Stimulated activated naive CD4-positive, alpha-beta T cell treated with Interleukin-2 at 50 U/mL for 16 hours (primary cell): ENCODE measurements around the gene ZNF423.
"Not testable (repeated sequence)": the region's sequence is repeated elsewhere in the genome, so short reads cannot be mapped to it uniquely, and the experiment has no call there.

Source experiments
- DNase-seq: peaks from one replicate; lab custom pipeline; 2025; lab: John Stamatoyannopoulos, UW

The ZNF423 gene

DNA sequence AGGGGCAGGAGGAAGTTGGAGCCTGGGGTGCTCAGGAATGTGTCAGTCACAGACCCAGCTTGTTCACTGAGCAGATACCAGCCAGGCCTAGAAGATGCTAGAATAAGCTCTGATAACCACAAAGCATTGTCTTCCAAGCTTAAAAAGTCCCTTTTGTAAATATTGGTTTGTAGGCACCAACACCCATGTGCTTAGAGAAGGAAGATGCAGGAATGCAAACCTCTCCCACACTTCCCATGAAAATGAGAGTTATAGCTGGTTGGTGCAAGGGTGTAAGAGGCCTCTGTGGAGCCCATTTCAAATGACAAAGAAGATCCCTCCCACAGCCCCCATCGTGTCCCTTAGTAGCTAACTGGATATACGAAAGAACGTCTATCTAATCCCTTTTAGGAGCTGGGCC, 272.0 kb downstream of the ZNF423 start:
- DNase-seq, result no peak

GRCh38 chr16:49581630-49582298, 274.1 kb downstream of the ZNF423 start:
- no peak for DNase-seq

DNA sequence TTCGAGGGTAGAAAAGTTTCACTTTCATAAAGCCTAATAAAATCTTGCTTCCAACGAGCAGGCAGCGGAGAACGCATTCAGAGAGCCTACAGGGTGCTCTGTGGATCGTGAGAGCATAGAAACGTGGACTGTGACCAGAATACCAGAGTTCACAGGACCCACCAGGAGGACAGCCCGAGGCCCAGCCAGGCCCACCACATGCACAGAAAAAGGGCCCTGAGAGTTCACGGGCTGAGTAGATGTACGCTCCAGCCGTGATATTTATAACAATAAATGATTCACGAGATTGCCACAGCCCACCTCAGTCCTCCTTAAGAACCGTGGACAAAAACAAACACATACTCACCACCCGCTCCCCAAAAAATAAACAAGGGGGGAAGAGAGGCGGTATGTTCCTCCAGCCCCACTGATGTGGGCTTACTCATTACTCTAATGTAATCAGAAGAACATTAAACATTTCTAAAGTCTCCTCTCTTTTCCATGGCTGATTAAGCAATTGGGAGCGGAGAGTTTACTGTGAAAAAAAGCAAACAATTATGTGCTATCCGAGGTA, 275.1 kb downstream of the ZNF423 start:
- DNase-seq, result no peak

DNA sequence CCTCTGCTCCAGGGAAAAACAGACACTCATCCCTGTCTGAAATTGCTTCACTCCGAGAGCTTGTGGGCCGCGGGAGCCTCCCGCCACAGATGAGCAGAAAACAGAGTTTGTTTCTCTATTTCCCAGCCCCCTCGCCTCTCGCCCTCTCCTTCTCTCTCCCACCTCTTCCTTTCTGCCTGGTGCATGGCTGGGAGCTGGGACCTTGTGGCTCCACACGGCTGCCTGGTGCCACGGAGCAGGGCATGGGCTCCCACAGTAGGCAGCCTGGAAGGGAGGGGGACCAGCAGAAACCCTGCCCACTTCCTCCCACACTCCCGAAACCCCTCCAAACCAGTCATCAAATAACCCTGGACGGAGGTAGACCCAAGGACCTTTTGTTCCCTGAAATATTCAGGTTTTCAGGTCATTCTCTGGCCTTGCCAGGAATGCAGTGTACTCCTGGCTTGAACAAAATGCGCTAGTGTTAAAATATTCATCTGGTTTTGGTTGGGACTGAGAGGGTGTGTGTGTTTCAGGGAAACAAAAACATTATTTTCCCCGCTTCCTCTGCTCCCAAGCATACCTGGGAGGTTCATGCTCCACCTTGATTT, 277.4 kb downstream of the ZNF423 start:
- DNase-seq, result no peak

DNA sequence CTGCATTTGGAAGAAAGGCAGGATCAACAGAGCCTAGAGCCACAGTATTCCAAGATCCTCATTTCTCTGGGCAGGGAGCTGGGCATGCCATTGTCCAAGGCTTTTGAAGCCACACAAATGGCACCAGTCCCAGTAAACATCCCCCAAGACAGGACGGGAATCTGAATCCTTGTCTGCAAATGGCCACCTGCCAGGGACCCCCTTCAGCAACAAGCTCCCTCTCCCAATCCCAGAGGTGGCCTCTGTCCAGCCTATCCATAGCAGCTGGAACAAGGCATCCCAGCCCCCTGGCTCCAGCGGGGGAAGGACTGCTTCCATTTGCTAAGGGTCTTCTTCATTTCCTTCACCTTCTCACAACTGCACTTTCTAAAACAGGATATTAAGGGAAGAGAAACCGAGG, 277.9 kb downstream of the ZNF423 start:
- DNase-seq, result no peak

DNA sequence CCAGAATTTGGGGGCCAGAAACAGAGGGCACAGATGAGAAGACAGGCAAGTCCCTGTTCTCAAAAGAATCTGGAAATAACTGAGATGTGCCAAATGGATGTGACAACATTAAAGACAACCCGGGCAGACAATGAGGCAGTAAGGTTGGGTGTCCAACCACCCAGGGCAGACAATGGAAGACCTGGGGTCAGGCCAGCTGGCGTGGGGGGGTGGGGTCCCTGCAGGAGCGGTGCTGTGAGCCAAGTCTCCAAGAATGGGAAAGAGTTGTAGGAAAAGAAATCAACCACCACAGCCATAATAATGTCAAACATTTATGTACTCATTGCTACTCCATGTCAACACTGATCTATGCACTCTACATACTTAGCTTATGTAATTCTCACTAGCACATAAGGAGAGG, 279.0 kb downstream of the ZNF423 start:
- DNase-seq, result no peak

DNA sequence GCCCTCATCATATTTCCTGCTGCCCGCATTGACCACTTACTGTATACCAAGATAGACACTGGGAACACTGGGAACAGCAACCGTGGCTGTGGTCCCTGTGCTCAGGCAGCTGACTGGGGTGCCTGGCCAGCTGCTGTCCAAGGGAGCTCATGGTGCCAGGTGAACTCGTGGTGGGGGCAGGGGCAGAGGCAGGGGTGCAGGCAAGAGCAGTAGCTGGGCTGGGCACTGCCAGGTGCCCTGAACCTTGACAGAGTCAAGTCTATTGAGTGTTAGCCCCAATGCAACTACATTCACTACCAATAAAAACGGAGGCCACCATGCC, 279.8 kb downstream of the ZNF423 start:
- DNase-seq, result no peak

GRCh38 chr16:49575346-49576172, 280.4 kb downstream of the ZNF423 start:
- DNase-seq, result no peak

- DNase-seq, result no peak
These were observed 281.1 kb downstream of the ZNF423 start for GRCh38 chr16:49574826-49575225.

DNA sequence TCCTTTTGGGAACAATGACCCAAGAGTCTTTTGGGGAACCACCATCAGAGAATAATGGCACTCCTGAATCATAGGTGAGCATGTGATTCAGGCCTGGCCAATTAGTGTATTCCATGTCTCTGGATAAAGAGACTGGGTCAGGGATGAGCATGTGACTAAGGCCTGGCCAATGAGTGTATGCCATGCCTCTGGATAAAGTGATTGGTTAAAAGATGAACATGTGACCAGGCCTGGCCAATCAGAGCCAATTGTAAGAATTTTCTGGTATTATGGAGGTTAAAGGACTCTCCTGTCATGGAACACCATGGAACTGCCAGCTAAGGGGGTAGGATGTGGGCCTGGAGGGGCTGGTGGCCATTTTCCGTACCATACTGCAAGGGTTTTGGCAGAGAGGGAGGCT, 288.0 kb downstream of the ZNF423 start:
- no peak for DNase-seq

DNA sequence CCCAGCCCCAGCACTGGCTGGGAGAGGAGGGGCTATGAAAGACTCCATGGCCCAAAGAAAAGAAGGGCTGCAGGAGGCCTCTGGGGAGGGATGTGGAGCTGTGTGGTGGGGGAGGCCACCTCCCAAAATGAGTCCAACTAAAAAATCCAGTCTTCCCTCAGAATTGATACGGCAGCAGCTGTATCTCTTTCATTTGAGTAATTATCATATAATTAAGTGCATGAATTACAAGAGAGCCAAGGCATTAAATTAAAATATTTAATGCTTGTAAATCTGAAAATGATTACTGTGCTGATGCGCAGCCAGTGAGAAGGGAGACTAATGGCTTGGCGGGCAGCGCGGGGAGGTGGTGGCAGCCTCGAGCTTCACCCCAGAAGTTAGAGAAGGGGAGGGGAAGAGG, 289.5 kb downstream of the ZNF423 start:
- no peak for DNase-seq

- no peak for DNase-seq
These were observed 291.2 kb downstream of the ZNF423 start for GRCh38 chr16:49564496-49565229.

- DNase-seq, result no peak
These were observed 292.2 kb downstream of the ZNF423 start for GRCh38 chr16:49563666-49564065.

GRCh38 chr16:49562894-49563293, 293.0 kb downstream of the ZNF423 start:
- not testable (repeated sequence) for DNase-seq

DNA sequence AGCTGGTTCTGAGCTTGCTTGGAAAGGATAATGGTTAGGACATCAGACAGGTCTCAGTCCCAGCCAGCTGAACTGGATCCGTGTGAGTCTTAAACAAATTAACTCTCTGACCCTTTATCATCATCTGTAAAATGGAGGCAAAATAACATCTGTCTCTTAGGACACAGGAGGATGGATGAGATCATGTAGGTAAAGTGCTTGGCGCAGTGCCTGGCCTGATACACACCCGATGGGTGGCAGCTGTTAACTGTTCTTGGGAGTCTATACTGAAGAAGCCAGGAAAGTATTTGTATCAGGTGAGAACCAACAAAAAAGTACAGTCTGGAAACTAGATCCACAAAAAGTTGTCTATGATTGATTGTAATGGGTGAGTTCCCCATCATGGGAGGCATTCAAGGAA, 293.7 kb downstream of the ZNF423 start:
- DNase-seq, result no peak

- no peak for DNase-seq
These were observed 295.7 kb downstream of the ZNF423 start for GRCh38 chr16:49560004-49560830.

DNA sequence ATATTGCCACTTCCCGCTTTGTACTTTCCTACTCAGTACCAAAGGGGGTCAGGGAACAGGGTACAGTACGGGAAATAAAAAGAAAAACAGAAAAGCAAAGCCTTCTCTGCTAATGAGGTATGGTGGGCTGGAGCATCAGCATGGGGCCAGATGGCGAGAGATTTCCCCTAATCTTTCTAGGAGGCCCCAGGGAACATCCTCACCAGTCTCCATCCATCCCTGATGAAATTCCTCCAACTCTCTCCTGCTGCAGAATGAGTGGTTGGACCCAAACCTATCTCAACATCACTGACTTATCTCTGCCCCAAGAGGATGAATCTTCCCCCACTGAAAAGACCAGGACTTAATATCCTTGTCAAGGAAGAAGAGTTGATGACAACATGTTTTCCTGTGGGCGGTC, 296.7 kb downstream of the ZNF423 start:
- DNase-seq, result no peak

DNA sequence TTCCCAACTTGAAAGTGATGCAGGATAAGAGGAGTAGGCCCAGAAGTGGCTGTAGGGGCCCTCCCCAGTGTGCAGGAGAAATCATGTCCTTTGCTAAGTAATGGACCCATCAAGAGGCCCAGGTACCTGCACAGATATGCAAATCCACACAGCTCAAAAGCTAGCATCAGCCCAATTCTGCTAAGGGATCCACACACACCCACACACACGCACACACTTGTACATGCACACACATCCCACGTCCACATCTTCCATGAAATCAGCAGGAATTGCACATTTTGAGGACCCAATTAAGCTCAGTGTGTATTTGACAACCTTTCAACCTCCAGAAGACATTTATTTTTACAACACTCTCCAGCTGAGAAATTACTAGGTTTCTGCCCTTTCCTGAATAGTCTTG, 297.5 kb downstream of the ZNF423 start:
- DNase-seq, result no peak

DNA sequence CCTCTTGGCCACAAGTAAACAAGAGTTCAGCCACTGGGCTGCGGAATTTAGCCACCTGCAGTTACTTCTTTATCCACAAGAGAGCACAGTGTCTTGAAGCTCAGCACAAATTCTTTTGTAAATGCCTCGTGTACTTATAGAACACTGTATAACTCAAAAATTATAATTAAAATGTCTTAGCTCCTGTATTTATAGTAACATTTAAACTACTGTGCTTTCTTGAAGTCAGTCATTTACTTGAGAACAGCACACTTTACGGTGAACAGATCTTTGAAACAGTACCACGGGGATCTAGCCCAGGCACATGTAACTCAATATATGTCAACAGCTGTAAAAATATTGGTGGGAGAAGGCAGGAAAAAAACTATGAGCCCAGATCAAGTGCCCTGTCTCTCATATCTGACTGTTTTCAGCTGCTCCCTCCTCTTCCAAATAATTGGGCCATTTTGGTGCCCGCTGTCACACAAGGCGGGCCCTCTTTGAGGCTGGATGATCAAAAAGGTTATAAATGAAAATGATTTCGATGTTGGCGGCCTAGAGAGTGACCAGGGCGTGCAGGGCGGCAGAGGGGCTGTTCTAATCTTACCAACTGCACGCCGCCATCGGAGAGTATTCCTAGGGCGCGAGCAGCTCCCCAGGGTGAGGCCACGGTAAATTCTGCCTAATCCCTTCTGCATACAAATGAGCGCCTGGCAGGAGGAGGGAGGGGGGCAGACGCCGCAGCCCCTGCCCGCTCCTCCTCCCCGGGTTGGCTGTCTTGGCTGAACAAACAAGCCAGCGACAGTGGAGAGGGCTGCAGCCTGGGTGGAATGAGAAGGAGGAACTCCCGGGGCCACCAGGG, 299.1 kb downstream of the ZNF423 start:
- DNase-seq, result no peak

GRCh38 chr16:49556249-49556605, 299.7 kb downstream of the ZNF423 start:
- DNase-seq, result no peak

DNA sequence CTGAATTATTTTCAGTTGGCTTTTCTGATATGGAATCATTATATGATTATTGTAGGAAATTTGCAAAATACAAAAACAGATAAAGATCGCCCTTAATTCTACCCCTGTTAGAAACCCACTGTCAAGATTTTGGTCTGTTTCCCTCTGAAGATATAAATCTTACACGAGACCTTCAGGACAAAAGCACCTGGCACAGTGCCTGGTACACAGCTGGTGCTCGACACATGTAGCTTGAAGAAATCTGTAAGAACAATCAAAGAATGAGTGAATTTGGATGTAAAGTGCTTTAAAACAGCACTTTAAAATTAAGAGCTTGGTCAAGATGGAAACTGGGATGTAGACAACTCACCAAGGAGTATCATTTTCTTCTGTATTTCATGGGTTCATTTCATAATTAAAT, 301.2 kb downstream of the ZNF423 start:
- no peak for DNase-seq
